Measurements from ENCODE around the gene CCDC69. TPM values are rescaled to one million over a fixed set of nuclear protein-coding genes. Genes with fewer than 3 reads are reported as not detected.

CCDC69 gene
- total RNA-seq, 2 experiments from 2014 or later, result 68.0 to 68.9 TPM

- no peak overlapping the region for H3K27ac ChIP-seq (ENCODE audit: low read depth in 1 of 2, low read length in 2 of 2)
- H3K4me1 ChIP-seq (ENCODE audit: insufficient read depth, low read length), result no peaks in the 10 kb centered on the region
- no peaks in the 10 kb centered on the region for H3K27me3 Mint-ChIP-seq
- peaks cover 60% of the 10 kb centered on the region for H3K36me3 Mint-ChIP-seq (ENCODE audit: low read depth)
- intact Hi-C loops (cut with DNase I, micrococcal nuclease), result no loop called here
- H3K27ac Mint-ChIP-seq, result no peak overlapping the region
- H3K9me3 Mint-ChIP-seq, result no peaks in the 10 kb centered on the region
- no peak for TF ChIP-seq CTCF (IDR thresholded peaks at IDR 0.05)
- POLR2A ChIA-PET, result no interaction called here
- CTCF ChIA-PET, result no interaction called here
- H3K9me3 ChIP-seq (ENCODE audit: control insufficient read depth in 1 of 2, insufficient read depth in 1 of 2, low read length in 2 of 2), result no peaks in the 10 kb centered on the region
- no peak overlapping the region for H3K4me3 Mint-ChIP-seq
- ATAC-seq (ENCODE audit: poor library complexity), result no peak
- peaks cover 22% of the 10 kb centered on the region for H3K36me3 ChIP-seq (ENCODE audit: insufficient read depth, low read length)
- no peak overlapping the region for H3K4me3 ChIP-seq (ENCODE audit: low read length)
- H3K4me1 Mint-ChIP-seq (ENCODE audit: low read depth), result no peaks in the 10 kb centered on the region
- H3K27me3 ChIP-seq (ENCODE audit: control insufficient read depth in 1 of 2, insufficient read depth in 2 of 2, low read length in 2 of 2), result no peaks in the 10 kb centered on the region
- no peak for DNase-seq
These were observed 43.8 kb upstream of the CCDC69 start for GRCh38 chr5:151267491-151268260.

- H3K27ac Mint-ChIP-seq, result no peak overlapping the region
- H3K36me3 Mint-ChIP-seq (ENCODE audit: low read depth), result peaks cover 67% of the 10 kb centered on the region
- H3K9me3 Mint-ChIP-seq, result no peaks in the 10 kb centered on the region
- ChIA-PET CTCF (no interaction called here), POLR2A (no interaction called here)
- H3K4me3 Mint-ChIP-seq, result no peak overlapping the region
- Histone ChIP-seq H3K27me3 (ENCODE audit: control insufficient read depth in 1 of 2, insufficient read depth in 2 of 2, low read length in 2 of 2) (no peaks in the 10 kb centered on the region), H3K4me1 (ENCODE audit: insufficient read depth, low read length) (no peaks in the 10 kb centered on the region), H3K27ac (ENCODE audit: low read depth in 1 of 2, low read length in 2 of 2) (no peak overlapping the region), H3K9me3 (ENCODE audit: control insufficient read depth in 1 of 2, insufficient read depth in 1 of 2, low read length in 2 of 2) (no peaks in the 10 kb centered on the region), H3K4me3 (ENCODE audit: low read length) (no peak overlapping the region), H3K36me3 (ENCODE audit: insufficient read depth, low read length) (peaks cover 23% of the 10 kb centered on the region)
- DNase-seq, result peak in 2 of 14 experiments; percentile 35 to 57
- no peak for TF ChIP-seq CTCF (IDR thresholded peaks at IDR 0.05)
- no peaks in the 10 kb centered on the region for H3K27me3 Mint-ChIP-seq
- ATAC-seq (ENCODE audit: poor library complexity), result no peak
- no peaks in the 10 kb centered on the region for H3K4me1 Mint-ChIP-seq (ENCODE audit: low read depth)
- intact Hi-C loops (cut with DNase I, micrococcal nuclease), result no loop called here
These were observed 40.2 kb upstream of the CCDC69 start for GRCh38 chr5:151264113-151264512.

GRCh38 chr5:151262532-151262931 lies 38.6 kb upstream of the CCDC69 start:
- ChIA-PET CTCF (no interaction called here), POLR2A (no interaction called here)
- Histone ChIP-seq H3K4me1 (ENCODE audit: insufficient read depth, low read length) (no peaks in the 10 kb centered on the region), H3K9me3 (ENCODE audit: control insufficient read depth in 1 of 2, insufficient read depth in 1 of 2, low read length in 2 of 2) (no peaks in the 10 kb centered on the region), H3K27ac (ENCODE audit: low read depth in 1 of 2, low read length in 2 of 2) (no peak overlapping the region), H3K27me3 (ENCODE audit: control insufficient read depth in 1 of 2, insufficient read depth in 2 of 2, low read length in 2 of 2) (no peaks in the 10 kb centered on the region), H3K4me3 (ENCODE audit: low read length) (no peak overlapping the region), H3K36me3 (ENCODE audit: insufficient read depth, low read length) (peaks cover 14% of the 10 kb centered on the region)
- TF ChIP-seq CTCF (IDR thresholded peaks at IDR 0.05), result no peak
- ATAC-seq (ENCODE audit: poor library complexity) (no peak), DNase-seq (no peak)
- Mint-ChIP-seq H3K9me3 (no peaks in the 10 kb centered on the region), H3K36me3 (ENCODE audit: low read depth) (peaks cover 52% of the 10 kb centered on the region), H3K27me3 (no peaks in the 10 kb centered on the region), H3K27ac (no peak overlapping the region), H3K4me3 (no peak overlapping the region), H3K4me1 (ENCODE audit: low read depth) (no peaks in the 10 kb centered on the region)
- intact Hi-C loops (cut with DNase I, micrococcal nuclease), result no loop called here

All from CD4-positive, alpha-beta T cell (primary cell).